Brain microvascular endothelial cell (primary cell): ENCODE results near the gene HCFC1R1.

Source experiments
- DNase-seq: peaks from one replicate; pipeline ENCODE4 v3.0.0-alpha.2; 2020
- H3K27ac ChIP-seq: fragments of 250-450 bp; sonication (Bioruptor Pico); 2 replicates; pipeline ENCODE4 v1.5.1; 2020; ENCODE audit warnings: mild to moderate bottlenecking, moderate library complexity
- H3K27me3 ChIP-seq: fragments of 250-450 bp; sonication (Bioruptor Pico); replicated peaks from 2 replicates; pipeline ENCODE4 v1.5.1; 2020; ENCODE audit warnings: mild to moderate bottlenecking
- H3K36me3 ChIP-seq: fragments of 250-450 bp; sonication (Bioruptor Pico); replicated peaks from 2 replicates; pipeline ENCODE4 v1.5.1; 2020; ENCODE audit warnings: mild to moderate bottlenecking
- H3K4me3 ChIP-seq: 2 replicates; pipeline ENCODE4 v1.5.1; 2011; ENCODE audit warnings: low read depth, mild to moderate bottlenecking, control low read depth, low read length, moderate library complexity
- in situ Hi-C: cut with HindIII; loops from 2 replicates; pipeline ENCODE4 v1.10.0; 2017; ENCODE audit warnings: low sequenced_read_pairs, low pct_ligation_motif_present
- TF ChIP-seq, protein P1 (sequence below): IDR thresholded peaks from 2 replicates; pipeline ENCODE4 v1.5.1; 2011; ENCODE audit warnings: low read depth, mild to moderate bottlenecking, moderate library complexity, low read length, control low read depth, inconsistent platforms; ENCODE audit errors: missing control alignments

HCFC1R1 gene

DNA sequence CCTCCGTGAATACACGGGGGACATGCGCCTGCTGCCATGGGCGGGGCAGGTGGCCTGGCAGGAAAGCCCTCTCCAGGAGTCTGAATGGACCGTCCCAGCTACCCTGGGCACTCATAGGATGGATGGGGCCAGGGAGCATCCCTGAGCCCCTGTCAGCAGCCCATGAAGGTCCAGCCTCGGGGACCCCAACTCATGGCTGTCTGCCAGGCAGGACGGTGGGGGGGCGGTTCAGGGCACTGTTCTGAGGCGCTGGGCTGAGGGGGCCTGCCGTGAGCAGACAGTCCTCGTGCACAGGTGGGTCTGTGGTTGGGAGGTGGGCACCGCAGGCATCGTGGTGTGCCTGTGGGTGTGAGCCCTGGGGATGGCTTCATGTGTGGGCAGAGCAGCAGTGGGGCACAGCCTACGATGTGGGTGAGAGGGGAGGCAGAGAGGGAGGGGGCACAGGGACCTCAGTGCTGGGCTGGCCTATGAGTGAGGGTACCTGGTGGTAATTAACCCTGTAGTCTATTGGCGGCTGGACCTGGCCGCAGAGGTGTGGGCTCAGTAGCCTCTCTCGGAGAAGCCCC, 37.0 kb downstream of the HCFC1R1 start:
- H3K36me3 ChIP-seq, result no peaks in the 10 kb centered on the region
- peaks cover 2% of the 10 kb centered on the region for H3K27me3 ChIP-seq
- no peak overlapping the region for H3K27ac ChIP-seq
- no peak for DNase-seq
- TF ChIP-seq, protein P1, sequence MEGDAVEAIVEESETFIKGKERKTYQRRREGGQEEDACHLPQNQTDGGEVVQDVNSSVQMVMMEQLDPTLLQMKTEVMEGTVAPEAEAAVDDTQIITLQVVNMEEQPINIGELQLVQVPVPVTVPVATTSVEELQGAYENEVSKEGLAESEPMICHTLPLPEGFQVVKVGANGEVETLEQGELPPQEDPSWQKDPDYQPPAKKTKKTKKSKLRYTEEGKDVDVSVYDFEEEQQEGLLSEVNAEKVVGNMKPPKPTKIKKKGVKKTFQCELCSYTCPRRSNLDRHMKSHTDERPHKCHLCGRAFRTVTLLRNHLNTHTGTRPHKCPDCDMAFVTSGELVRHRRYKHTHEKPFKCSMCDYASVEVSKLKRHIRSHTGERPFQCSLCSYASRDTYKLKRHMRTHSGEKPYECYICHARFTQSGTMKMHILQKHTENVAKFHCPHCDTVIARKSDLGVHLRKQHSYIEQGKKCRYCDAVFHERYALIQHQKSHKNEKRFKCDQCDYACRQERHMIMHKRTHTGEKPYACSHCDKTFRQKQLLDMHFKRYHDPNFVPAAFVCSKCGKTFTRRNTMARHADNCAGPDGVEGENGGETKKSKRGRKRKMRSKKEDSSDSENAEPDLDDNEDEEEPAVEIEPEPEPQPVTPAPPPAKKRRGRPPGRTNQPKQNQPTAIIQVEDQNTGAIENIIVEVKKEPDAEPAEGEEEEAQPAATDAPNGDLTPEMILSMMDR, result no peak
- in situ Hi-C loops, result no loop called here
- H3K4me3 ChIP-seq, result no peak overlapping the region

- Histone ChIP-seq H3K36me3 (no peaks in the 10 kb centered on the region), H3K27me3 (peaks cover 2% of the 10 kb centered on the region), H3K4me3 (no peak overlapping the region), H3K27ac (no peak overlapping the region)
- TF ChIP-seq, protein P1, result no peak
- DNase-seq, result no peak
- in situ Hi-C loops, result no loop called here
Measured at GRCh38 chr16:2985893-2986355, 37.8 kb downstream of the HCFC1R1 start.

DNA sequence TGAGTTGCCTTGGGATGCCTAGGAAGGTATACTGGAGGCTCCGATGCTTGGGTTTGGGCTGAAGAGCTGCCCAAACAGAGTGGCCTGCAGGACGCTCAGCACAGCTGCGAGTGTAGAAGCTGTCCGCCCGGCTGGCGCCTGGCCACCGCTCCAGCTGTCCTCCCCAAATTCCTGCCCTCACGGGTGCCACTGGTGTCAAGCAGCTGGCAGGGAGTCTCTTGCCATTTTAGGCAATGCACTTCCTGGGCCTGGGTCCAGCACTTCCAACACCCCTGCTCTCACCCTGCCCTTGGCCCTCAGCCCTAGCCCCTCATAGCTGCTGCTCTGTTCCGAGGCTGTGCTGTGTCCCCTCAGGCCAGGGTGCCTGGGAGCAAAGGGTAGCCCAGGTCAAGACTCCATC, 38.3 kb downstream of the HCFC1R1 start:
- TF ChIP-seq, protein P1, result no peak
- DNase-seq, result no peak
- peaks cover 2% of the 10 kb centered on the region for H3K27me3 ChIP-seq
- H3K4me3 ChIP-seq, result no peak overlapping the region
- H3K27ac ChIP-seq, result no peak overlapping the region
- no peaks in the 10 kb centered on the region for H3K36me3 ChIP-seq
- in situ Hi-C loops, result no loop called here

DNA sequence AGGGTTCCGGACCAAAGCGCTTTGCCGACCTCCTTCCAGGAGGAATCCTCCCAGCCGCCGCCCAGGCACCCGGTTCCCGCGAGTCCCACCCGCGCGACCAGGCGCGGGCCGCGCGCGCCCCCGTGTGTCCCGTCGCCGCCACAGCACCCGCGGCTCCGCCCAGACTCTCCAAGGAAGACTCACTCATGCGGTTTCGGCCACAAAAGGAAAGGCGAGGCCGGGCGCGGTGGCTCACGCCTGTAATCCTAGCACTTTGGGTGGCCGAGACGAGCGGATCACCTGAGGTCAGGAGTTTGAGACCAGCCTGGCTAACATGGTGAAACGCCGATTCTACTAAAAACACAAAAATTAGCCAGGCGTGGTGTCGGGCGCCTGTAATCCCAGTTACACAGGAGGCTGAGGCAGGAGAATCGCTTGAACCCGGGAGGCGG, 40.0 kb downstream of the HCFC1R1 start:
- no peaks in the 10 kb centered on the region for H3K36me3 ChIP-seq
- no peaks in the 10 kb centered on the region for H3K27me3 ChIP-seq
- peak; percentile 76 for DNase-seq
- in situ Hi-C loops, result no loop called here
- no peak overlapping the region for H3K27ac ChIP-seq
- peak overlapping the region; percentile 34 for H3K4me3 ChIP-seq
- TF ChIP-seq, protein P1, result peak; percentile 57

DNA sequence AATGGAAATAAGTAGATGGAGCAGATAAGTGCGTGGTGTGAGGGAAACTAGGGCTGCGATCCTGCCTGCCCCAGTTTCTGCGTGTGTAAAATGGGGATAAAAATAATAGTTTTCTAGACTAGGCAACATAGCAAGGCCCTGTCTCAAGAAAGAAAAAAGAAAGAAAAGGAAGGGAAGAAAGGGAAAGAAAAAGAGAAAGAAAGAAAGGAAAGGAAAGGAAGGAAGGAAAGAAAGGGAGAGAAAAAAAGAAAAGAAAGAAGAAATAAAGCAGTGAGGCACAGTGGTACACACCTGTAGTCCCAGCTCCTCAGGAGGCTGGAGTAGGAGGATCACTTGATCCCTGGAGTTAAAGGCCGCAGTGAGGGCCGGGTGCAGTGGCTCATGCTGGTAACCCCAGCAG, 41.3 kb downstream of the HCFC1R1 start:
- in situ Hi-C loops, result no loop called here
- Histone ChIP-seq H3K27me3 (no peaks in the 10 kb centered on the region), H3K36me3 (no peaks in the 10 kb centered on the region), H3K4me3 (no peak overlapping the region), H3K27ac (no peak overlapping the region)
- no peak for DNase-seq
- TF ChIP-seq, protein P1, result no peak

DNA sequence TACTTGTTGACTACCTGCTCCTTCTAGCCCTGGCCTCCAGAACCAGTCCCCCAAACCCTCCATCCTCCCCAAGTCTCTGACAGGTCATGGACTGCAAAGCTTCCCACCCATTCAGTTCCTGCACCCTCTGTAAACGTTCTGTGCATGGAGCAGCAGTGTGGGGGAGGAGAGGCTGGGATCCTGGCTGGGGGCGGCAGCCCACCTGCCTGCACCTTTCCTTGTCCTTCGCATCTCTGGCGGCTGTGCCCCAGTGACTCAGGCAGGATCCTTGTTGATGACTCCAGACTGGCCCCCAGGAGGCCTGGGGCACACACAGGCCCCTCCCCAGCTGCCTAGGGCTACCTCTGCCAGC, 41.9 kb downstream of the HCFC1R1 start:
- Histone ChIP-seq H3K4me3 (no peak overlapping the region), H3K27me3 (no peaks in the 10 kb centered on the region), H3K36me3 (no peaks in the 10 kb centered on the region), H3K27ac (no peak overlapping the region)
- DNase-seq, result no peak
- TF ChIP-seq, protein P1, result no peak
- in situ Hi-C loops, result no loop called here
